GM13977 (cell line): Measurements from ENCODE around the gene CBLL1.

Experiments
- DNase-seq: peaks from one replicate; pipeline ENCODE4 v3.0.0; 2012; ENCODE audit warnings: low spot score
- CTCF ChIP-seq: IDR thresholded peaks from 2 replicates; pipeline ENCODE4 v1.5.1; 2012; ENCODE audit warnings: mild to moderate bottlenecking, control low read depth; ENCODE audit not compliant: insufficient read depth; ENCODE audit errors: extremely low read depth, missing control alignments
- in situ Hi-C: fragments of 300-500 bp; cut with MboI; formaldehyde crosslinking; loops from one replicate; pipeline ENCODE4 v1.12.0; 2022; ENCODE audit warnings: low sequenced_read_pairs, low pct_unique_long_range_greater_than_20kb, mixed read lengths, inconsistent platforms; ENCODE audit not compliant: unreplicated experiment

Gene CBLL1

GRCh38 chr7:107742678-107743566 is 1.0 kb upstream of the CBLL1 start:
- no peak for DNase-seq

GRCh38 chr7:107744345-107744750 is 406 bp downstream of the CBLL1 start:
- no peak for TF ChIP-seq CTCF
- DNase-seq = no peak
- in situ Hi-C loops = loop anchor here (25.0 kb wide), 1 partner anchor 557 kb away; no protein-coding TSS in a partner anchor

More at GRCh38 chr7:107742678-107743566, 1.0 kb upstream of the CBLL1 start:
- TF ChIP-seq CTCF = no peak
- in situ Hi-C loops = loop anchor here (25.0 kb wide), 1 partner anchor 556 kb away; no protein-coding TSS in a partner anchor

- TF ChIP-seq CTCF = no peak
- DNase-seq = no peak
- in situ Hi-C loops = loop anchor here (25.0 kb wide), 1 partner anchor 559 kb away; no protein-coding TSS in a partner anchor
Observed at GRCh38 chr7:107746006-107746405, 2.1 kb downstream of the CBLL1 start.

GRCh38 chr7:107751113-107751512 is 7.2 kb downstream of the CBLL1 start:
- TF ChIP-seq CTCF = no peak
- in situ Hi-C loops = no loop called here
- DNase-seq = no peak

GRCh38 chr7:107754642-107755041 is 10.7 kb downstream of the CBLL1 start:
- no peak for DNase-seq
- in situ Hi-C loops = no loop called here
- no peak for TF ChIP-seq CTCF

GRCh38 chr7:107758667-107759066 is 14.7 kb downstream of the CBLL1 start:
- no peak for DNase-seq
- no peak for TF ChIP-seq CTCF
- in situ Hi-C loops = no loop called here
